ELR (cell line): Measurements from ENCODE around the gene UTP25.
"Not testable (repeated sequence)": the region's sequence is repeated elsewhere in the genome, so short reads cannot be mapped to it uniquely, and the experiment has no call there.

Source experiments
- DNase-seq: peaks from one replicate; pipeline ENCODE4 v3.0.0-alpha.2; 2015; ENCODE audit warnings: low read depth

UTP25 gene

DNA sequence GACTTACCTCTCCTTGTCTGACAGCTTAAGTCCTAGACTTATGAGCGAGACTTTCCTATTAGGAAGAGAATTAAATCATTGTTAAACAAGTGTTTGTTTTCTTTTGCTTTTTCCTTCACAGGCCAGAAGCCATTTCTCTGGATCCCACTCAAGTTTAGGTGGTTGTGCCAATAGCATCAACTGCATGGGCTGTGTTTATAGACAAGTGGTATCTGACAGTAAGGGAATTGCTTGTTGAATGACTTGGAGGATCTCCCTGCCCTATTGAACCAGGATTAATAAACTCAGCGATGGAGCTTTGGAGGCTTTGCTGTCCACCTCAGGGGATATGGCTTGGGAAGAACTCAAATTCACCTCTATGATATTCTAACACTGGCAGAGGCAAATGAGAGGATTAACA, 43.7 kb downstream of the UTP25 start:
- DNase-seq, result no peak

DNA sequence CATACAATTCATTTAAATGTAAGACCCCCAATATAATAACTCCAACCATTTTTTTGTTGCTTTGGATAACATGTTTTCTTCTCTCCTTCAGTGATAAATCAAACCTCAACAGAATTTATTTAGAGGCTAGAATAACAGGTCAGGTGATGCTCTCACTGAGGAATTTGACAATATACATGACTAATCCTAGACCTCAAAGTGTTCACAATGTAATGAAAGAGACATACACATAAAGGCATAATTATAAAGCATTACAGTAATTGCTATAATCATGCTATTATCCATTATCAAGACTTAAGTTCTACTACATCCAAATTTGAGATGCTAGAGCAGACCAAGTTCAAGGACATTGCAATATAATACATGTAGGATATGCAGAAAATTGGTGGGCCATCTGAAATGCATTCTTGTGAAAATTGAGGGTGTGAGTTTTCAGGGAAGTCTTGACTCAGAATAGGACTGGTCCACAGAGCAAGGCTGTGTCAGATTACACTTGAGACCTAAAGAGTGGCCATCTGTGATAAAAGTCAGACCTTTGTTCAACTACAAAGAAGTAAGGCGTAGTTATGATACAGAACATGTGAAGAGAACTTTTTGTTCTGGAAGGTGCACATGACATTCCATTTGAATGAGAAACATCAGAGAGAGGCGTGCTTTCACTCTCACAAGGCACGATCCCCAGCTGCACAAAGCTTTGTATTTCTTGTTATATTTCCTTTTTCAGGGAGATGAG, 45.5 kb downstream of the UTP25 start:
- DNase-seq, result peak; percentile 84

DNA sequence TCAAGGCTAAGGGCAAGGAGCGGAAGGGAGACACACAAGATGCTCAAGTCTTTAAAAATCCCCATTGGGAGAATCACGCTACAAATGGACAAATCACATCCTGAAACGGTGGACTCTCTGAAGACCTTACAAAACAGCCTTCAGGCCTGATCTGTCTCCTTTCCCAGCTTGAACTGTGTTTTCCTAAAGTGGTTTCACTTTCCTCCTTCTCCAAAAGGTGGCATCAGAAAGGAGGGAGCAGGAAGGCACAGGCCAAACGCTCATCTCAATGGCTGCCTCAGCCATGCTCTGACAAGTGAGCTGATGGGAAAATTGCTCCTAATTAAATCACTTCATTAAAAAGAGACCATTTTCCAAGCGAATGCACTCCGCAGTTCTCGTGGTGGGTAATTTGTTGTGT, 47.7 kb downstream of the UTP25 start:
- DNase-seq, result peak; percentile 80

DNA sequence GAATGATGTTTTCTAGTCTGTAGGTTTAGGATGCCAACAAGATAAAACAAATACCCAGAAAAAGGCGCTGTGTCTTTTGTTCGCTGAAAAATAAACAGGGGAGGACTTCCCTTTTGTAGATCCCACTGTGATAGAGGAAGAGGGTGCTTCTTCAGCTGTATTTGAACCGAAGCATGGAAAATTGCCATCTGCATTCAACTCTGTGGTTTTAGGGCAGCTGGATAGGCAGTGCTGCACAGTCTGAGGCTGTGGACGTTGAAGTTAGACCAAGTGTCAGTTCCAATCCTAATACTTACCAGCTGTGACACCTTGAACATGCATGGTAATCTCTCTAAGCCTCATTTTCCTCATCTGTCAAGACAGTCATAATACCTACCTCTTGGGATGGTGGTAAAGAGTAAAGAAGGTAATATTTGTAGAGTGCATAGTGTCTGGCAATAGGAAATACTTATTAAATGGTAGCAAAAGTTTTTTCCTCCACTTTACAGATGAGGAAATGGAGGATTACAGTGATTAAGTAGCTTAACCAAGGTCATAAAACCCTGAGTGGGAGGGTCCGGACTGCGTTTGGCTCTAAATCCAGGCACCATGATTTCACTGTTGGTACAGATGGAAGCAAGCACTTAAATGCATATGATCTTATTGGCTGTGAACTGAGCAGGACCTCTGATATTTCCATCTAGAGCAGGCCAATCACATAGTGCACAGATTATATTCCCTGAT, 48.5 kb downstream of the UTP25 start:
- no peak for DNase-seq

DNA sequence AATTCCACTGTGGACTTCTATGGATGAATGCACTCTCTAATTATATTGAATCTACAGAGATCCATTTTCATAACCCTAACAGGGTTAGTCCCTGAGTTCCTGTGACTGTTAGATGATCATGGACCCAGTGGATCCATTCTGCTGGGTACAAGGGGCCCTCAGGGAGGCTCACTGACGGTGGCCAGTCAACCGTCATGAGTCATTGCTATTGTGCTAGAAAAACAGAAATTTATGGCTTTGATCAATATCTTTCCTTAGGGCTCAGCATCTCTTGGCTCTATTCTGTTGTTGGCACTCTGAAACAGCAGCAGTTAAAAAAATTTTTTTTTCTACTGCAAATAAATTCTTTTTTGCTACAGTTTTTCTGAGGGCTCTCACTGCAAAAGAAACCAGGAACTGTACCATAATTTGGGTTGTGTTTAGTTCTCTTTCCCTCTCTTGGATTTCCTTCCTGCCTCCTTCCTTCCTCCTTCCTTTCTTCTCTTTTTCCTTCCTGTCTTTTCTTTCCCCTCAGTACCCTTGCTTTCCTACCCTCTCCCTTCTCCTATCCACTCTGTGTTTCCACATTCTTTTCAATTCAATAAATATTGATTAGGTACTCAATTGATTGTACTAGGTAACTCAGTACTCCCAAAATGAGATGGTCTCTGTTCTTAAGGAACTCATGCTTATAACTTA, 49.5 kb downstream of the UTP25 start:
- peak; percentile 58 for DNase-seq

DNA sequence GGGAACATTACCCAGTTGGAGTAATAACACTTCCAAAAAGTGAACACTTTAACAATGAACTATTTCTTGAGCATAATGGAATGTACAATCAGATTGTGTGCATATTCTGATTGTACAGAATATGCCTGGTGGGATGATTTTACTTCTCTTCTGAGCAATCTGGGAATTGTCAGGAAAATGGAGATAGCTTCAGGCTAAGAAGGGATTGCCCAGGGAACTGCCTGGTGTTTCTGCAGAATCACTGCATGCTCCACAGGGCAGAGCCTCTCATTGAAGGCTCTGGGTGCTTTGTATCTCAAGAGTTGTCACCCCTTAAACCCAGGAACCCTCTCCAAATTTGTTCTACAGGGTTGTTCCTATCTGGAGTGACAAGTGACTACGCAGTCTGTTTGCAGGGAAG, 51.2 kb downstream of the UTP25 start:
- no peak for DNase-seq

DNA sequence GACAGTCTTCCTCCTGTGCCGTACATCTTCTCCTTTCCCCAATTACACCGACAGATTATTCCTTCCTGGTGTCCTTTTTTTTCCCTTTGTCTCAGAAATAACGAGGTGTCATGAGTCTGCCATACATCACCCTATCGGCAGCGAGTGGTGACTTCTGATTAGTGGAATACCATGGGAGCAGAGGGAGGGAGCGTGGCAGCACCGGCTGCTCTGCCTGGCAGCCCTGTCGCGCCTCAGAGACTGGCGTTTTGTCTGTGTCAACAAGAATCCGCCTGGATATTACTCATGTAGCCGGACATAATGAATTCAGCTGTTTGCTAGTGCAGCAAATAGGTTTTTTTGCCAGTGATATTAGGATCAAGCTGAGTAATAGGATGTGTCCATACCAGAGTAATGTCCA, 51.8 kb downstream of the UTP25 start:
- peak; percentile 57 for DNase-seq

DNA sequence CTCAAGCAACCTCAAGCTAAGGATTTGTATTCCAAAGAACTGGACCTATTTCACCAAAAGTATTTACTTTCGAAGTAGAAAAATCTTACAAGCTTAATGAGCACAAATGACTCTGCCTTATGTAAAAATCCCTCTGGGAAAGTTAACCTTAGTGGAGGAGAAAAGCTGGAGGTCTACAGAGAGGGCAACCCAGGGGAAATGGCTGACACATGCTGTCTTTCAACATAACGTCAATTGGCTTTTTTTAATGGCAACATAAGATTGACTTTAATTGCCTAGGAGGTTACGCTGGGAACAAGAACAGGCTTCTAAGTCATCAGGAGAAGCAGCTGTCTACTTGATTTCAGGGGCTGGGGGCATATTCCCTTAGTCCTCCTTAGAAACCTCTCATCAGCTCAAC, 52.3 kb downstream of the UTP25 start:
- no peak for DNase-seq

DNA sequence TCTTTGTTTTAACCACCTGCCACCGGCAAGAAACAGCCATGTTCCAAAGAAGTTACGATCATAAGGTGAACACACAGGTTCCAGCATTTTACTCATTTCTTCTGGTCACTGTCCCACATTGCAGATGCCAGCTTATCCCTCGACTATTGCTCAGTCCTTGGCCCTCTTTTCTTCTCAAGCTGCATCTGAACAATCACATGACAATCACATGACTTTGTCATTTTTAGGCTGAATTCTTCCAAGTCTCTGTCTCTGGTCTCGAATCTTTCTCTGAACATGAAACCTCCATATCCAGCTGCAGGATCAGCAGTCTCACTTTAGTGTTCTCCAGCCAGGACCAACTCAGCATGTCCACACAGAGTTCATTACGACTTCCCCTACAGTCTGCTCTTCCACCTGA, 53.8 kb downstream of the UTP25 start:
- no peak for DNase-seq

DNA sequence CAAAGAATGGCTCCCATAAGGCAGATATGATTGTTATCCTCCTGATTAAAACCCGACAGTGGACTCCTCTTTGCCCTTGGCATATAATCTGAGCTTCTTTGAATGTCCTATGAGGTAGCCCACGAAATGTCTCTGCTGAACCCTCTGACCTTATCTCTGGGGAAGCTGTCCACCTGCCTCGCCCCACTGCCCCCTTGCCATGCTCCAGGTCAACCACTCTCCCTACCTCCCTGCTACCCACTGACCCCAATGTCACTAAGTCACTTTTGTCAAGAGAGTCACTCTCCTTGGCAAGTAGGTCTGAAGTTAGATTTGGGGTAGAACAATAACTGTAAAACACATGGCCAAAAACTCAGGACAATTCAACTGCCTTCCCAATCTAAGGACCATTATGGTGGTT, 54.5 kb downstream of the UTP25 start:
- DNase-seq, result no peak

DNA sequence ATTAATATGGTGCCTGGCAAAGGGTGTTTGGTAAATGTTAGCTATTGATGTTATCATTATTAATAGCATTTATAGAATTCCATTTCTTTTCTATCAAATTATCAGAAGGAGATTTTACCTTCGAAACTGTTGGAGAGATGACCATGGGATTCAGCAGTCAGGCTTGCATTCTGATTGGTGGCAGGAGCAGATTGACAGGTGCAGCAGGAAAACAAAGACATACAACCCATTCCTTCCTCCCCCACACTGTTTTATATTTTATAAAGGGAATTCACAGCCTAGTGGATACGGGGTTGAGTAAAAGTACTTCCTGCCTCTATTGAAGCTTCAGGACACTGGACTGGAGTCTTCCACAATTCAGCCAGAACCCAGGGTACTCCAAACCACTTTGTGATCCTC, 55.2 kb downstream of the UTP25 start:
- no peak for DNase-seq

DNA sequence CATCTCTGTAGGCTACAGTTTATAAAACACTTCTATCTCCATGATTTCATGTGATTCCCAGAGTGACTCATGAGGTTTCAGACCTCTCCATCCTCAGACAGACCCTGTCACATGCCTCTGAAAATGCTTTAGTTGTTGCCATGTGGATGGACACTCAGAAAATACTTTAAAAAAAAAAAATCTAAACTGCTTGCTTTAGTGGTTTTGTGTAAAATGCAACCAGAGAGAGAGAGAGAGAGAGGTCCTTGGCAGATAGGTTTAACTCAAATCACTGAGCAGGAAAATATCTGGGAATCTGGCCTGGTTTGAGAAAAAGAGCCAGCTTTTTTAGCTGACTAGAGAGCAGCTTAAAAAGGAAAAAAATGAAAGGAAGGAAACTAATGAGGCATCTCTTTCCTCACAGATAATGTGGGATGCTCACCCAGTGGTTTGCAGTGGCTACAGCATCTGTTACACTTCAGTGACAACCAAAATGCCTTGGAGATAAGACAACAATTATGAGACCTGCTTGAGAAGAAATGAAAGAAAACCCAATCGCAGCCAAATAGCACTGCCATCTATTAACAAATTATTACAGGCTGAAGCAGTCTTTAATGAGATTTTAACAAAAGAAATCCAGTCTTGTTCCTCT, 55.7 kb downstream of the UTP25 start:
- peak; percentile 83 for DNase-seq

DNA sequence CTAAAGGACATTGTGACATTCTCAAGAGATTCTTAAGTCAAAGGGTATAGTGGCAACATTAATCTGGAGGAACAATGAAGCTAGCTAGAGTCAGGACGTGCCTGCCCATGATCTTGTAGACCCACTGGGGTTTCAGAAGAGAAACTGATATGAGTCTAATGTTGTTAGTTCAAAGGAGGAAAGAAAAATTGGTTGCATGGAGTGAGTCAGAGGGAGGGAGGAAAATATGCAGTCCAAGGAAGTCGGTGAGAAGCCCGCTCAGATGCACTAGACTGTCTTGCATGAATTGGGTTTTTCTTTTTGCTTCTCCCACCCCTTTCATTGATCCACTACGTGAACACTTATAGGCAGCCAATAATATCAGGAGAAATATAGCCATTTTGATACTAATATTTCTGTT, 56.5 kb downstream of the UTP25 start:
- DNase-seq, result peak; percentile 84

DNA sequence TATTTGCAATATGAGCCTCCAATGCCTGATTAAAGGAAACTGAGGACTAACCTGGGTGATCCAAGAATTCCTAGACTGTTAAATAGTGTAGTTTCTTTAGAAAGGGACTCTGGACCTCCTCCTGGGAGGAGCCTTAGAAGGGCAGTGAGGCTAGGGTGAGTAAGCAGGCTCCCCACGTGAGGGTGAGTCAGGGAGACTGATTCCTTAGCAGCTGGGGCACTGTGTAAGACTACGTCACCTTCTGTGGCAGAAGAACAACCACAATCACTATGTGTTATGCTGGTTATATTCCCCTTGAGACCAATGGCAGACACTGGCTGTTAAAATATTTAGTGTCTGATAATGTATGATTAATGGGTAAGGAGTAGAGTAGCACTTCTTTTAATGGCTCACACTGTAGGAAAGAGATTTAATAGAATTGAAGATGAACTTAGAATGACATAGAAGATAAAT, 56.9 kb downstream of the UTP25 start:
- peak; percentile 100 for DNase-seq

DNA sequence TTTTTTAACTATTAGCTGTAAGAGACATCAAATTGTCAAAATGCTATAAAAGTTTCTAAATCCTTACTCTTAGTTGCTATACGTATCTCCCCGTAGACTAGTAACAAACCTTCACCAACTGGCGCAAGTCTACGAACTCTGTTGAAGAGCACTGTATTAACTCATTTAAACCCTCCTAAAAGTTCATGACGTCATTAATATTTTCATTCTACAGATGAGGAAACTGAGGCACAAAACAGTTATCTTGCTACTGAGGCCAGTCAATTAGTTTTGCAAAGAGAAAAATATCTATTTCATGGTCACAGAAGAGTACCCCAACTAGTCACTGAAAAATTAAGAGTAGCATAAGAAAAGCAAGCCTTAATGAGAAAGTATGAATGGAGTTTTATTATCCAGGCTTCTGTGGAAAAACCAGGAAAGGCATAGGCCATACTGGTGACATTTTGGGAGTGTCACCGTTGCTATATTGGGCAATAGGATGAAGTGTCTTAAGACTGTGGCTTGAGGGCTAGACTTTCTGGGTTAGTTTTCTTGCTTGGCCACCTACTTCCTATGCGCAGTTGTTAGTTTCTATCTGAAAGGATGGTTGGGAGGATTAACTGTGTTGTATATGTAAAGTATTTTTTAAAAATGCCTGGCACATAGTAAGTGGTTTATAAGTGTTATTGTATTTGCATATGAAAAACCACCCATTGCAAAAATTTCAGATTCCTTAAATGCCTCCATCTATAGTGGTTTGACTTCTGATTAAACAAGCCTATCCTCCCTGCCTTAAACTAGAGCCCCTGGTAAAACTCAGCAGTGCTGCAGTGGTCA, 57.8 kb downstream of the UTP25 start:
- DNase-seq, result no peak

DNA sequence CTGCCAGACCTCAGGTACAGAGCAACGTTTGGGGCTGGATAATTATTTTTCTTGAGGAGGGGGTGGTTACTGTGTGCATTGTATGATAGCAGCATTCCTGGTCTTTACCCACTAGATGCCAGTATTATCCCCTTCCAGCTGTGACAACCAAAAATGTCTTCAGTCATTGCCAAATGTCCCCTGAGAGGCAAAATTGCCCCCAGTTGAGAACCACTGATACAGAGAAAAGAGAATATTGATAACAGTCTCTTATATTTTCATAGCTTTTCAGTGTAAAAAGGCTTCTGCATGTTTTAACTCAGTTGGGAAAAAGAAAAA, 58.4 kb downstream of the UTP25 start:
- DNase-seq, result peak; percentile 50

DNA sequence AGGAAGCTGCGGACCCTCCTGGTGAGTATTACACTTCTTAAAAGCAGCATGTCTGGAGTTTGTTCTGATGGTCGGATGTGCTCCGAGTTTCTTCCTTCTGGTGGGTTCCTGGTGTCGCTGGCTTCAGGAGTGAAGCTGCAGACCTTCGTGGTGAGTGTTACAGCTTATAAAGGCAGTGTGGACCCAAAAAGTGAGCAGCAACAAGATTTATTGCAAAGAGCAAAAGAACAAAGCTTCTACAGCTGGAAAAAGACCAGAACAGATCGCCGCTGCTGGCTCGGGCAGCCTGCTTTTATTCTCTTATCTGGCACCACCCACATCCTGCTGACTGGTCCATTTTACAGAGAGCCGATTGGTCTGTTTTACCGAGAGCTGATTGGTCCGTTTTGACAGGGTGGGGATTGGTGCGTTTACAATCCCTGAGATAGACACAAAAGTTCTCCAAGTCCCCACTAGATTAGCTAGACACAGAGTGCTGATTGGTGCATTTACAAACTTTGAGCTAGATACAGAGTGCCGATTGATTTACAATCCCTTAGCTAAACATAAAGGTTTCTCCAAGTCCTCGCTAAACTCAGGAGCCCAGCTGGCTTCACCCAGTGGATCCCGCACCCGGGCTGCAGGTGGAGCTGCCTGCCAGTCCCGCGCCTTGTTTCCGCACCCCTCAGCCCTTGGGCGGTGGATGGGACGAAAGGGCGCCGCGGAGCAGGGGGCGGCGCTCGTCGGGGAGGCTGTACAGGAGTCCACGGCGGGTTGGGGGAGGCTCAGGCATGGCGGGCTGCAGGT, 60.7 kb downstream of the UTP25 start:
- not testable (repeated sequence) for DNase-seq

DNA sequence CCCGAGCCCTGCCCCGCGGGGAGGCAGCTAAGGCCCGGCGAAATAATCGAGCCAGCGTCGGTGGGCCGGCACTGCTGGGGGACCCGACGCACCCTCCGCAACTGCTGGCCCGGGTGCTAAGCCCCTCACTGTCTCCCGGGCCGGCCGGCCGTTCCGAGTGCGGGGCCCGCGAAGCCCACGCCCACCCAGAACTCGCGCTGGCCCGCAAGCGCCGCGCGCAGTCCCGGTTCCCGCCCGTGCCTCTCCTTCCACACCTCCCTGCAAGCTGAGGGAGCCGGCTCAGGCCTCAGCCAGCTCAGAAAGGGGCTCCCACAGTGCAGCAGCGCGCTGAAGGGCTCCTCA, 61.3 kb downstream of the UTP25 start:
- DNase-seq, result no peak

DNA sequence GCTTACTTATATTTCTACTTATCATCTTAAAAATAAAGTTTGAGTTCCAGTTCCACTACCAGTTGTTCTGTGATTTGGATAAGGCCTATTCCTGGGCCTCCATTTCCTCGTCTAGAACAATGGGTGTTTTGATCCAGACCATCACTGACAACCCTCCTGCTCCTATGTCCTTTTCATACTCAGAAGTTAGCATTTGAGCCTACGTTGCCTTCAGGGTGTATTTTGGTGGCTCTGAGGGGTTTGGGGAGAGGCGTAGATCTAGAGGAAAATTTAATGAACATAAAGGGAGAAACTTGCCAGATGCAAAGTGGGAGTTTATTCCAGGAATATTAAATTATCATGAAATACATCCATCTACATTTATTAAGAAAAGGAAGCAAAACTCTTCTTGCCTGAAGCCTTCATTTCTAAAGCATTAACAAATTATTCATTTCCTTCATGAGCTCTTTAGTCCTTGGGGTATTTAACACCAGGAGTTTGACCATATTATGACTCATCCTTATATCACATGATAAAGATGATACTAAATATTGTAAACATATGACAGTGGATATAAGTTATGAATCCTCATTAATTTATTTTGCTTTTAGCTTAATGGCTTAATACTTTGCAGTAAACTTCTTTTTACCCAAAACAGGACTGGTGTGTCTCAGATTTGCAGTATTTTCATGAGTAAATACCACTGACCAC, 63.0 kb downstream of the UTP25 start:
- DNase-seq, result peak; percentile 86

DNA sequence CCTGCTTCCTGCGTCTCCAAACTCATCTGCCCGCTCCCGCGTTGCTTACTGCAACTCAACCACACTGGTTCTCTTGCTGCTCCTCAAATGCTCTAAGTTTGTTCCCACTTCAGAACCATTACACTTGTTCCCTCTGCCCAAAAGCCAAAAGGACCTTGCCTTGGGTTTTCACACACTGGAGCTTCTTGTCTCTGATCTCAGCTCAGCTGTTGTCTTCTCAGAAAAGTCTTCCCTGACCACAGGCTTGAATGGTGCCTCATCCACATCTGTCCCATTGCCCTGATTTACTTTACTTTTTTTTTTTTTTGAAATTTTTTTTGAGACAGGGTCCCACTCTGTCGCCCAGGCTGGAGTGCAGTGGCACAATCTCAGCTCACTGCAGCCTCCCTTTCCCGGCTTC, 66.0 kb downstream of the UTP25 start:
- no peak for DNase-seq

DNA sequence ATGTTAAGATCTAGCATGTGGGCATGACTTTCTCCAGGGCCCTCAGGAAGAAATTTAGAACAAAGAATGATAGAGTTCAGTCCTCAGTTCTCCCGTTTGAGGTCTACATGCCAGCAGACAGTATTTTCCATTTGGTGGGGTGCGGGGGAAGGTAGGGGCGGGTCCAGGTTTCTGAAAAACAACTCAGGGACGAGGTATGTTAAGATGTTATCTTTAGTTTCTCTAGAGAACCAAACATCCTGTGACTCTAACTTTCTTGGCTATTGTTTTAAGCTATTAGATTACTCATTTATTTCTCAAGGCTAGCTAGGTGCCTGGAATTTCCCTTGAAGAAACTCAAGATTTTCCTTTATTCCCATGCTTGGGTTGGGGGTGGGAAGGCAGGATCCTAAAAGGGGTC, 67.9 kb downstream of the UTP25 start:
- peak; percentile 98 for DNase-seq
